PFSK-1 (cell line): ENCODE data around the gene THRSP.

Source experiments
- FOXP2 ChIP-seq: optimal IDR thresholded peaks from 2 replicates; pipeline ENCODE3; 2011; ENCODE audit warnings: borderline replicate concordance, control low read depth, inconsistent platforms; ENCODE audit not compliant: insufficient read depth; ENCODE audit errors: extremely low read length, extremely low read depth
- POLR2AphosphoS5 ChIP-seq: IDR thresholded peaks from 2 replicates; pipeline ENCODE4 v1.6.1; 2012; ENCODE audit warnings: low read depth, mild to moderate bottlenecking, control low read depth, low read length, moderate library complexity
- SIN3A ChIP-seq: IDR thresholded peaks from 2 replicates; pipeline ENCODE4 v1.6.1; 2012; ENCODE audit warnings: mild to moderate bottlenecking, low read length, moderate library complexity, borderline replicate concordance; ENCODE audit not compliant: insufficient read depth
- TAF1 ChIP-seq: IDR thresholded peaks from 2 replicates; pipeline ENCODE4 v1.6.1; 2012; ENCODE audit warnings: low read length, control low read depth, borderline replicate concordance; ENCODE audit not compliant: insufficient read depth
- TF ChIP-seq, protein P1 (sequence below), 2 experiments: IDR thresholded peaks; 2 replicates each; pipeline versions ENCODE4 v1.6.1 to v1.8.0; 2011 to 2012; ENCODE audit warnings: low read depth in 2 of 2, low read length in 2 of 2, control low read depth in 1 of 2, inconsistent platforms in 1 of 2, mild to moderate bottlenecking in 1 of 2, moderate library complexity in 1 of 2; ENCODE audit not compliant: insufficient read depth in 1 of 2

The THRSP gene

DNA sequence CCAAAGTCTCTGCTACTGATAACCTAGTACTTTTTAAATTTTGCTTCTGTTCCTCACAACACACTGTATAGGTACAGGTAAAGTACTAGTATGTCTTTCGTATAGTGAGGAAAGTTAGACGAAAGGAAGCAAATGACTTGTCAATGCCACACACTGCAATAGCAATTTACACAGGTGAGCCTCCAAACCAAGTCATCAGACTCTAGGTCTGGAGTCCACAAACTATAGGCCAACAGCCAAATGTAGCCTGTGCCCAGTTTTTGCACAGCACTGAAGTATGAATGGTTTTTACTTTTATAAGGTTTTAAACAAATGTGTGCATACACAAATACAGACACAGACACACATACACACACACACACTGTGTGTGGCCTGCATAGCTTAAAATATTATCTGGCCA lies 47.6 kb downstream of the THRSP start:
- TF ChIP-seq FOXP2 (no peak), POLR2AphosphoS5 (no peak), TAF1 (no peak), SIN3A (no peak)
- TF ChIP-seq, protein P1, sequence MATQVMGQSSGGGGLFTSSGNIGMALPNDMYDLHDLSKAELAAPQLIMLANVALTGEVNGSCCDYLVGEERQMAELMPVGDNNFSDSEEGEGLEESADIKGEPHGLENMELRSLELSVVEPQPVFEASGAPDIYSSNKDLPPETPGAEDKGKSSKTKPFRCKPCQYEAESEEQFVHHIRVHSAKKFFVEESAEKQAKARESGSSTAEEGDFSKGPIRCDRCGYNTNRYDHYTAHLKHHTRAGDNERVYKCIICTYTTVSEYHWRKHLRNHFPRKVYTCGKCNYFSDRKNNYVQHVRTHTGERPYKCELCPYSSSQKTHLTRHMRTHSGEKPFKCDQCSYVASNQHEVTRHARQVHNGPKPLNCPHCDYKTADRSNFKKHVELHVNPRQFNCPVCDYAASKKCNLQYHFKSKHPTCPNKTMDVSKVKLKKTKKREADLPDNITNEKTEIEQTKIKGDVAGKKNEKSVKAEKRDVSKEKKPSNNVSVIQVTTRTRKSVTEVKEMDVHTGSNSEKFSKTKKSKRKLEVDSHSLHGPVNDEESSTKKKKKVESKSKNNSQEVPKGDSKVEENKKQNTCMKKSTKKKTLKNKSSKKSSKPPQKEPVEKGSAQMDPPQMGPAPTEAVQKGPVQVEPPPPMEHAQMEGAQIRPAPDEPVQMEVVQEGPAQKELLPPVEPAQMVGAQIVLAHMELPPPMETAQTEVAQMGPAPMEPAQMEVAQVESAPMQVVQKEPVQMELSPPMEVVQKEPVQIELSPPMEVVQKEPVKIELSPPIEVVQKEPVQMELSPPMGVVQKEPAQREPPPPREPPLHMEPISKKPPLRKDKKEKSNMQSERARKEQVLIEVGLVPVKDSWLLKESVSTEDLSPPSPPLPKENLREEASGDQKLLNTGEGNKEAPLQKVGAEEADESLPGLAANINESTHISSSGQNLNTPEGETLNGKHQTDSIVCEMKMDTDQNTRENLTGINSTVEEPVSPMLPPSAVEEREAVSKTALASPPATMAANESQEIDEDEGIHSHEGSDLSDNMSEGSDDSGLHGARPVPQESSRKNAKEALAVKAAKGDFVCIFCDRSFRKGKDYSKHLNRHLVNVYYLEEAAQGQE (IDR thresholded peaks at IDR 0.05; ENCODE audit: insufficient read depth in 1 of 2, low read depth in 2 of 2, low read length in 2 of 2): no peak

GRCh38 chr11:78112582-78113275 lies 49.1 kb downstream of the THRSP start:
- TF ChIP-seq TAF1: no peak
- TF ChIP-seq, protein P1 (IDR thresholded peaks at IDR 0.05; ENCODE audit: insufficient read depth in 1 of 2, low read depth in 2 of 2, low read length in 2 of 2): no peak
- no peak for TF ChIP-seq FOXP2
- TF ChIP-seq SIN3A: no peak
- TF ChIP-seq POLR2AphosphoS5: no peak
